DMS 273 (cell line): ENCODE results near the gene HAUS7.
"Not testable (repeated sequence)": the region's sequence is repeated elsewhere in the genome, so short reads cannot be mapped to it uniquely, and the experiment has no call there.

Experiments used
- DNase-seq: peaks from one replicate; lab custom pipeline; 2025; ENCODE audit not compliant: unreplicated experiment; lab: John Stamatoyannopoulos, UW

The HAUS7 gene

GRCh38 chrX:153411255-153411987 is 59.0 kb downstream of the HAUS7 start, which contains the start of gene ZFP92:
ZFP92 (plus strand) TSS chrX:153411472; CDS start chrX:153418323, 6,851 bp downstream.
- peak; percentile 47 for DNase-seq

GRCh38 chrX:153410888-153411254 is 59.5 kb downstream of the HAUS7 start:
- no peak for DNase-seq

- DNase-seq = no peak
Measured at GRCh38 chrX:153410373-153410772, 60.0 kb downstream of the HAUS7 start.

- DNase-seq = no peak
Measured at GRCh38 chrX:153409414-153410101, 60.8 kb downstream of the HAUS7 start.

GRCh38 chrX:153408871-153409351 is 61.5 kb downstream of the HAUS7 start:
- no peak for DNase-seq

- DNase-seq = no peak
Measured at GRCh38 chrX:153408221-153408721, 62.1 kb downstream of the HAUS7 start.

- no peak for DNase-seq
Measured at GRCh38 chrX:153407736-153408135, 62.6 kb downstream of the HAUS7 start.

- DNase-seq = no peak
Measured at GRCh38 chrX:153406903-153407302, 63.5 kb downstream of the HAUS7 start.

GRCh38 chrX:153406011-153406410 is 64.4 kb downstream of the HAUS7 start:
- DNase-seq = no peak

GRCh38 chrX:153405426-153405825 is 65.0 kb downstream of the HAUS7 start:
- no peak for DNase-seq

GRCh38 chrX:153404333-153404732 is 66.0 kb downstream of the HAUS7 start:
- not testable (repeated sequence) for DNase-seq

- peak; percentile 30 for DNase-seq
Measured at GRCh38 chrX:153401133-153401764, 69.1 kb downstream of the HAUS7 start, which contains the start of gene PNMA6E. PNMA6E (minus strand) TSS chrX:153401350; CDS start chrX:153398849, 2,501 bp downstream.

- peak; percentile 85 for DNase-seq
Measured at GRCh38 chrX:153400146-153401132, 69.9 kb downstream of the HAUS7 start.

GRCh38 chrX:153398275-153398960 is 72.0 kb downstream of the HAUS7 start:
- no peak for DNase-seq
